Spleen (tissue), 7 donors: Measurements from ENCODE around the gene LTV1.

ENCODE experiments used
- POLR2A ChIP-seq, 3 donors: fragments of 450-650 bp; IDR thresholded peaks; one replicate each; pipeline ENCODE4 v1.5.1; 2017; ENCODE audit warnings: antibody characterized with exemption in 3 of 3, mild to moderate bottlenecking in 1 of 3
- POLR2AphosphoS5 ChIP-seq, 3 donors: sonication (generic); formaldehyde crosslinking; IDR thresholded peaks; one replicate each; pipeline ENCODE4 v1.5.1; 2017; ENCODE audit warnings: antibody characterized with exemption in 3 of 3
- TF ChIP-seq, protein P1 (sequence below), 11 experiments: fragments of 200-600 bp in 7 of 11; fragments of 450-650 bp in 4 of 11; sonication (generic) in 4 of 11; IDR thresholded peaks in 8 of 11; conservative IDR thresholded peaks in 3 of 11; 1 replicate in 7 of 11; 2 replicates in 4 of 11; pipeline versions ENCODE4 v1.4.0 to v1.8.0; 2016 to 2021; ENCODE audit warnings: antibody characterized with exemption in 11 of 11, inconsistent platforms in 4 of 11, mild to moderate bottlenecking in 1 of 11
- donor health status: DM: no; HTN: no; CAD: no; lungs with moderate emphysema.
- donor health status: DM: no; HTN: no; CAD: no.
- donor health status: DM: no; HTN: no; CAD: no.

DNA sequence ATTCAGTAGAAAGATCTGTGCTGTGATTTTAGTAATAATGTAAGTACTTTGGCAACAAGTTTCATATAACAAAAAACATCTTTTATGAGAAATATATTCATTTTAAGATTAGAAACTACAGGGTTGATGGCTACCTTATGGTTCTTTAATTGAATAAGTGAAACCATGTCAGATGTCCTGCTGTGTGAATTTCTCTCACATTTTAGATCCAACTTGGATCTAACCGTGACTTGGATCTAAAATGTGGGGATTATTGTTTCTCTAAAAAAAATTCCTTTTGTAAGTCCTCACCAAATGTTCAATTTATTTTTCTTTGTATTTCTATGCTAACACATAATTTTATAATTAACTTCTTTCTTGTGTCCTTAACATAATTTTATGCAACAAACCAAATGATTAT, 51.5 kb downstream of the LTV1 start:
- TF ChIP-seq, protein P1, sequence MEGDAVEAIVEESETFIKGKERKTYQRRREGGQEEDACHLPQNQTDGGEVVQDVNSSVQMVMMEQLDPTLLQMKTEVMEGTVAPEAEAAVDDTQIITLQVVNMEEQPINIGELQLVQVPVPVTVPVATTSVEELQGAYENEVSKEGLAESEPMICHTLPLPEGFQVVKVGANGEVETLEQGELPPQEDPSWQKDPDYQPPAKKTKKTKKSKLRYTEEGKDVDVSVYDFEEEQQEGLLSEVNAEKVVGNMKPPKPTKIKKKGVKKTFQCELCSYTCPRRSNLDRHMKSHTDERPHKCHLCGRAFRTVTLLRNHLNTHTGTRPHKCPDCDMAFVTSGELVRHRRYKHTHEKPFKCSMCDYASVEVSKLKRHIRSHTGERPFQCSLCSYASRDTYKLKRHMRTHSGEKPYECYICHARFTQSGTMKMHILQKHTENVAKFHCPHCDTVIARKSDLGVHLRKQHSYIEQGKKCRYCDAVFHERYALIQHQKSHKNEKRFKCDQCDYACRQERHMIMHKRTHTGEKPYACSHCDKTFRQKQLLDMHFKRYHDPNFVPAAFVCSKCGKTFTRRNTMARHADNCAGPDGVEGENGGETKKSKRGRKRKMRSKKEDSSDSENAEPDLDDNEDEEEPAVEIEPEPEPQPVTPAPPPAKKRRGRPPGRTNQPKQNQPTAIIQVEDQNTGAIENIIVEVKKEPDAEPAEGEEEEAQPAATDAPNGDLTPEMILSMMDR (IDR thresholded peaks at IDR 0.05 in 8 of 11, conservative IDR thresholded peaks at IDR 0.05 in 3 of 11), result no peak
- TF ChIP-seq POLR2AphosphoS5 (IDR thresholded peaks at IDR 0.05) (no peak), POLR2A (IDR thresholded peaks at IDR 0.05) (no peak)
